BJ (cell line): ENCODE data around the gene FAM76A. TPM values are rescaled to one million over a fixed set of nuclear protein-coding genes. Genes with fewer than 3 reads are reported as not detected.
A peak's percentile ranks its signal among the peaks of the same experiment; 100 is the strongest.

ENCODE experiments used
- CTCF ChIA-PET: fragments of 350-600 bp; formaldehyde crosslinking; extraction: SDS; loops from one replicate; lab custom pipeline; 2021; ENCODE audit warnings: antibody characterized with exemption, inconsistent platforms; lab: Yijun Ruan, JAX
- POLR2A ChIA-PET: fragments of 300-600 bp; sonication (Branson Sonifier 250); formaldehyde crosslinking; extraction: SDS; loops from one replicate; lab custom pipeline; 2021; ENCODE audit warnings: antibody characterized with exemption; lab: Charles Lee
- DNase-seq: peaks from one replicate; pipeline ENCODE4 v3.0.0-alpha.2; 2011; ENCODE audit warnings: low read depth
- H3K27me3 ChIP-seq: 2 replicates; pipeline ENCODE4 v1.6.0; 2011; ENCODE audit warnings: low read length; ENCODE audit not compliant: control insufficient read depth, insufficient read depth
- H3K36me3 ChIP-seq: 2 replicates; pipeline ENCODE4 v1.5.1; 2011; ENCODE audit warnings: low read length; ENCODE audit not compliant: control insufficient read depth, insufficient read depth
- H3K4me3 ChIP-seq: 2 replicates; pipeline ENCODE4 v1.5.1; 2011; ENCODE audit warnings: low read depth, mild to moderate bottlenecking, control low read depth, low read length
- polyA plus RNA-seq: library from polyadenylated mRNA; depleted of rRNA; stranded (reverse); fragments of >200 nt; gene quantifications from 2 replicates; pipeline ENCODE4 v1.2.3, GENCODE V29; 2011
- TF ChIP-seq, protein P1 (sequence below): IDR thresholded peaks from 2 replicates; pipeline ENCODE4 v1.5.1; 2011; ENCODE audit warnings: low read depth, mild to moderate bottlenecking, control low read depth, inconsistent platforms, low read length, moderate library complexity; ENCODE audit not compliant: insufficient read depth

Gene FAM76A
- polyA plus RNA-seq, 1 experiment: 3.9 TPM

DNA sequence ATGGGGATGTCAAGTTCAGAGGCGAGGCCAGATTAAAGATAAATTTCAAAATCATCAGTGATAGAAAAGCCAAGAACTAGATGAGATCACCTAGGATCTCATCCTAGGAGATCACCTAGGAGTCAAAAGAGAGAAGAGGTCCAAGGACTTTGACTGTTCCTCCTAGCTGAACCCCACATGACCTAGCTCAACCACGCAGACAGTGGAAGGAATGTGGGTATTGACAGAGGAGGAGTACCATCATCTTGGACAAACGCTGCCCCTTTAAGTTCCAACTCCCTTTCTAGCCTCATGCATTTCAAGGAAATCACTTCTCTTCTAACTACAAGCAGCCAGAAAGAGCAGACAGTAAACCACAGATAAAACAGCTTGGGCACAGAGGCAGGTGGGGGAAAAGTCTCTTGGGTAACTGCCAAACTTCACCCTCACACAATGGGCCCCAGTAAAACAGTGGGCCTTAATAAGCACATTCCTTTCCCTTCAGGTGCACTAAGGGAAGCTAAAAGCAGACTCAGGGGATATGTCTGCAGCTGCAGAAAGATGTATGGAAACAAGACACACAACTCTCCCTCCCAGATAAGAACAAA is 12.5 kb upstream of the FAM76A start:
- DNase-seq: no peak
- Histone ChIP-seq H3K27me3 (peaks cover 6% of the 10 kb centered on the region; the same call in 1 of the 2 replicates), H3K36me3 (no peaks in the 10 kb centered on the region), H3K4me3 (no peak overlapping the region)
- TF ChIP-seq, protein P1, sequence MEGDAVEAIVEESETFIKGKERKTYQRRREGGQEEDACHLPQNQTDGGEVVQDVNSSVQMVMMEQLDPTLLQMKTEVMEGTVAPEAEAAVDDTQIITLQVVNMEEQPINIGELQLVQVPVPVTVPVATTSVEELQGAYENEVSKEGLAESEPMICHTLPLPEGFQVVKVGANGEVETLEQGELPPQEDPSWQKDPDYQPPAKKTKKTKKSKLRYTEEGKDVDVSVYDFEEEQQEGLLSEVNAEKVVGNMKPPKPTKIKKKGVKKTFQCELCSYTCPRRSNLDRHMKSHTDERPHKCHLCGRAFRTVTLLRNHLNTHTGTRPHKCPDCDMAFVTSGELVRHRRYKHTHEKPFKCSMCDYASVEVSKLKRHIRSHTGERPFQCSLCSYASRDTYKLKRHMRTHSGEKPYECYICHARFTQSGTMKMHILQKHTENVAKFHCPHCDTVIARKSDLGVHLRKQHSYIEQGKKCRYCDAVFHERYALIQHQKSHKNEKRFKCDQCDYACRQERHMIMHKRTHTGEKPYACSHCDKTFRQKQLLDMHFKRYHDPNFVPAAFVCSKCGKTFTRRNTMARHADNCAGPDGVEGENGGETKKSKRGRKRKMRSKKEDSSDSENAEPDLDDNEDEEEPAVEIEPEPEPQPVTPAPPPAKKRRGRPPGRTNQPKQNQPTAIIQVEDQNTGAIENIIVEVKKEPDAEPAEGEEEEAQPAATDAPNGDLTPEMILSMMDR: no peak
- POLR2A ChIA-PET: no interaction called here
- CTCF ChIA-PET: interaction anchor here (0.5 to 1.0 kb wide), 2 partner anchors 13 to 211 kb away, joined by 3 to 5 read pairs; partner anchors contain the start of gene FAM76A

DNA sequence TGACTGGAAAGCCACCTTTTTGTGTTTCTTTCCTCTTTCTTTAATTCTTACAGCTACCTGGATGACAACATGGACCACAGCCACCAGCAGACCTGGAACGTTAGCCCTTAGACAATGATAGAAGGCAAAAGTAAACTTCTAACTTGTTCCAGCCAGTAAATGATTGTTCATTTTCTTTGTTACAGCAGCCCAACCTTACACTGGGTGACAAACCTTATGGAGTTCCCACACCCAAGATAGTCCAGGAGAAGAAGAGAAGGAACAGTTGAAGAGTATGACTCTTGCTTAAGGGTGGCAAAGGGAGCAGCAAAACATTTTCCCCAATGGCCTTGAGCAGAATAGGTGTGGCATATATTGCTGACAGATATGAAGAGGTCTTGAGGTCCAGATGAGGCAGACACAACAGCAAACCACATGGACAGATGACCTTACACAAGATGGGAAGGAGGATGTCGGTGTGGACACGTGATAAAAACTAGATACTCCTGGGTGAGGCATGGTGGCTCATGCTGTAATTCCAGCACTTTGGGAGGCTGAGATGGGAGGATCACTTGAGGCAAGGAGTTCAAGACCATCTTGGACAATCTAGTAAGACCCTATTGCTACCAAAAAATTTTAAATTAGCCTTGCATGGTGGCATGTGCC is 11.8 kb upstream of the FAM76A start:
- H3K36me3 ChIP-seq: no peaks in the 10 kb centered on the region
- TF ChIP-seq, protein P1: no peak
- DNase-seq: no peak
- ChIA-PET CTCF (no interaction called here), POLR2A (no interaction called here)
- peaks cover 8% of the 10 kb centered on the region; the same call in 1 of the 2 replicates for H3K27me3 ChIP-seq
- H3K4me3 ChIP-seq: no peak overlapping the region

DNA sequence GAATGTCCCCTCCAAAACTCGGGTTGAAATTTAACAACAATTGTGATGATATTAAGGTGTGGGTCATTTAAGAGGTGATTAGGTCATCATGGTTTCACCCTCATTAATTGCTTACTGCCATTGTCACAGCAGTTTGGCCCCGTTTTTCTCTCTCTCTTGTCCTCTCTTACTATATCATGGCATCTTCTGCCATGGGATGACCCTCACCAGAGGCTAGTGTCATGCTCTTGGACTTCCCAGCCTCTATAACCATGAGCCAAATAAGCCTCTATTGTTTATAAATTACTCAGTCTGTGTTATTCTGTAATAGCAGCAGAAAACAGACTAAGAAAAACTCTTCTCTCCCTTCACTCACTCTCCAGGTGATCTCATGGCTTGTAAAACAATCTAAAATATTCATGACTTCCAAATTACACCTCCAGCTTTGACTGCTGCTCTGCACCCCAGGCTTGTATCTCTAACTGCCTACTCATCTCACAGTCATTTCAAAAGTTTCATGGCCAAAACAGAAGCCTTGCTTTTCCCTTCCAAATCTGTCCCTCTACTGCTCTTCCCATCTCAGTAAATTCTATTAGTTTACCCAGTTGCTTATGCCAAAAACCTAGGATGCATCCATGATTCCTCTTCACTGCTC is 9.4 kb upstream of the FAM76A start:
- Histone ChIP-seq H3K36me3 (no peaks in the 10 kb centered on the region), H3K4me3 (no peak overlapping the region), H3K27me3 (peaks cover 8% of the 10 kb centered on the region; the same call in 1 of the 2 replicates)
- DNase-seq: no peak
- ChIA-PET POLR2A (no interaction called here), CTCF (interaction anchor here (4.9 kb wide), 1 partner anchor 46 kb away, joined by 33 read pairs; the partner anchor contains the start of gene IFI6)
- TF ChIP-seq, protein P1: no peak

DNA sequence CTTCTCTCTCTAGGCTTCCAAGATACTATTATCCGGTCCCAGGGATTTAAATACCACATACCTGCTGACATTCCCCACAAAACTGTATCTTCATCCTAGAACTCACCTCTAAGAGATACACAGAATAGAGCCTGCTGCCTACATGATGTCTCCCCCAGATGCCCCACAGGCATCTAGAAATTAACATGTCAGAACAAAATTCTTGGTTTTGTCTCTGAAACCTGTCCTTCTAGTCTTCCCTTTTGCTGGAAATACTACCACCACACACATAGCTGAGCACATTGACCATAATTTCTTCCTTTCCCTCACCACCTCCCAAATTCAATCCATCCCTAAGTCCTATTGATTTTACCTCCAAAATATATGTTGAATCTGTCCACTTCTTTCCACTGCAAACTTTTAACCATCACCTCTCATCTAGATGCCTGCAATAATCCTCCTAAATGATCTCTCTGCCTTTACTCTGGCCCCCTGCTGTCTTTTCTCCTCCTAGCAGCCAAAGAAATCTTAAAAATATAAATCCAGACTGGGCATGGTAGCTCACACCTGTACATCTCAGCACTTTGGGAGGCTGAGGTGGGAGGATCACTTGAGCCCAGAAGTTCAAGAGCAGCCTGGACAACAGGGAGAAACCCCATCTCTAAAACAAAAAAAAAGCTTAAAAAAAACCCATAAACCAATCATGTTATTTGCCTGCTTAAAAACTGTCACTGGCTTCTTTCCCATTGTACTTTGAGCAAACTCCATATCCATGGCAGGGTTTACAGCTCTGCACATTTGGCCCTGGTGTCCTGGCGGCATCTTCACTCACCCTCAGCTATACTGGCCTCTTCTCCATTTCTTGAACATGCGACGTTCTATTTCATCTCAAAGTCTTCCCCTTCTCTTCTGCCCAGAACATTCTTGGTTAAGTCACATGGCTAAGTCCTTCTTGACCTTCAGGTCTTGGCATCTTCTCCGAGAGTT is 6.2 kb upstream of the FAM76A start:
- DNase-seq: no peak
- H3K36me3 ChIP-seq: no peaks in the 10 kb centered on the region
- H3K27me3 ChIP-seq: peaks cover 5% of the 10 kb centered on the region; the same call in 1 of the 2 replicates
- ChIA-PET POLR2A (interaction anchor here (0.7 kb wide), 1 partner anchor 19 kb away, joined by 4 read pairs; no protein-coding TSS in a partner anchor), CTCF (interaction anchor here (1.0 to 4.9 kb wide), 8 partner anchors 14 to 57 kb away, joined by 3 to 33 read pairs (median 3); partner anchors contain the start of gene IFI6)
- H3K4me3 ChIP-seq: no peak overlapping the region
- TF ChIP-seq, protein P1: peak; percentile 46
